NCI-H2196 (cell line): ENCODE measurements around the gene PDLIM7.
"Not testable (repeated sequence)": the region's sequence is repeated elsewhere in the genome, so short reads cannot be mapped to it uniquely, and the experiment has no call there.

ENCODE experiments used
- DNase-seq: peaks from one replicate; lab custom pipeline; 2025; ENCODE audit not compliant: unreplicated experiment; lab: John Stamatoyannopoulos, UW

Gene PDLIM7

GRCh38 chr5:177491983-177492746, 5.2 kb downstream of the PDLIM7 start:
- no peak for DNase-seq

- no peak for DNase-seq
These were observed 5.9 kb downstream of the PDLIM7 start for GRCh38 chr5:177491429-177491945.

- no peak for DNase-seq
These were observed 6.4 kb downstream of the PDLIM7 start for GRCh38 chr5:177490992-177491391.

GRCh38 chr5:177490311-177490991, 7.0 kb downstream of the PDLIM7 start:
- DNase-seq: no peak

- DNase-seq: no peak
These were observed 8.2 kb downstream of the PDLIM7 start for GRCh38 chr5:177489119-177489716.

GRCh38 chr5:177487975-177488374, 9.4 kb downstream of the PDLIM7 start:
- no peak for DNase-seq

- no peak for DNase-seq
These were observed 10.3 kb downstream of the PDLIM7 start for GRCh38 chr5:177487144-177487543.

- no peak for DNase-seq
These were observed 11.1 kb downstream of the PDLIM7 start for GRCh38 chr5:177486256-177486655.

GRCh38 chr5:177485753-177486152, 11.7 kb downstream of the PDLIM7 start:
- not testable (repeated sequence) for DNase-seq

- no peak for DNase-seq
These were observed 12.4 kb downstream of the PDLIM7 start for GRCh38 chr5:177484902-177485549.

- no peak for DNase-seq
These were observed 13.2 kb downstream of the PDLIM7 start for GRCh38 chr5:177483994-177484901.

GRCh38 chr5:177483042-177483441, 14.4 kb downstream of the PDLIM7 start:
- DNase-seq: no peak

- no peak for DNase-seq
These were observed 15.0 kb downstream of the PDLIM7 start for GRCh38 chr5:177482359-177482795.

- DNase-seq: no peak
These were observed 17.6 kb downstream of the PDLIM7 start for GRCh38 chr5:177479774-177480173.

GRCh38 chr5:177478711-177479646, 18.4 kb downstream of the PDLIM7 start:
- peak; percentile 60 for DNase-seq

GRCh38 chr5:177477701-177478477, 19.5 kb downstream of the PDLIM7 start:
- no peak for DNase-seq

- DNase-seq: no peak
These were observed 20.7 kb downstream of the PDLIM7 start for GRCh38 chr5:177476531-177477233.
